H1 (cell line): ENCODE data around the gene ZNF143. TPM values are rescaled to one million over a fixed set of nuclear protein-coding genes. Genes with fewer than 3 reads are reported as not detected.

Experiments
- CTCF ChIA-PET: fragments of 300-600 bp; sonication (Branson Sonifier 250); formaldehyde crosslinking; loops from one replicate; lab custom pipeline; 2021; ENCODE audit not compliant: partially characterized antibody; lab: Charles Lee
- POLR2A ChIA-PET: fragments of 300-600 bp; sonication (Branson Sonifier 250); formaldehyde crosslinking; loops from one replicate; lab custom pipeline; 2021; ENCODE audit warnings: inconsistent platforms; ENCODE audit not compliant: partially characterized antibody; lab: Charles Lee
- DNase-seq, 2 experiments: peaks; one replicate each; pipeline versions ENCODE4 v3.0.0 to v3.0.0-alpha.2; 2010 to 2022; ENCODE audit warnings: low spot score in 2 of 2, low read depth in 1 of 2, mixed read lengths in 1 of 2
- FAIRE-seq: peaks from 2 replicates; lab custom pipeline; 2011; peaks lifted over from hg19 to GRCh38; lab: Jason Lieb, UNC
- H2AFZ ChIP-seq: 2 replicates; pipeline ENCODE4 v1.8.1; 2012; ENCODE audit warnings: low read length, inconsistent platforms
- H2AK5ac ChIP-seq: 2 replicates; pipeline ENCODE4 v1.6.1; 2013; ENCODE audit warnings: low read depth, low read length
- H2BK120ac ChIP-seq: replicated peaks from 2 replicates; pipeline ENCODE3; 2013; ENCODE audit warnings: low read depth, low read length, inconsistent platforms
- H2BK12ac ChIP-seq: 2 replicates; pipeline ENCODE4 v1.6.1; 2013; ENCODE audit warnings: low read depth, low read length
- H2BK15ac ChIP-seq: 2 replicates; pipeline ENCODE4 v1.6.1; 2013; ENCODE audit warnings: low read length
- H2BK20ac ChIP-seq: 2 replicates; pipeline ENCODE4 v1.6.1; 2013; ENCODE audit warnings: low read length
- H2BK5ac ChIP-seq: 2 replicates; pipeline ENCODE4 v1.6.1; 2013; ENCODE audit warnings: low read depth, low read length
- H3K14ac ChIP-seq: 2 replicates; pipeline ENCODE4 v1.6.1; 2013; ENCODE audit warnings: inconsistent platforms; ENCODE audit not compliant: insufficient read length
- H3K18ac ChIP-seq: 2 replicates; pipeline ENCODE4 v1.6.1; 2013; ENCODE audit warnings: low read length; ENCODE audit errors: extremely low read depth
- H3K23ac ChIP-seq: 2 replicates; pipeline ENCODE4 v1.6.1; 2013; ENCODE audit warnings: inconsistent platforms; ENCODE audit not compliant: insufficient read length
- H3K23me2 ChIP-seq: 2 replicates; pipeline ENCODE4 v1.6.1; 2013; ENCODE audit warnings: low read depth, low read length
- H3K27ac ChIP-seq: 2 replicates; pipeline ENCODE4 v1.6.1; 2011; ENCODE audit warnings: low read depth, low read length, inconsistent platforms
- H3K27me3 ChIP-seq, 4 experiments: replicated peaks in 1 of 4; 1 replicate in 1 of 4; 2 replicates in 3 of 4; pipeline versions ENCODE4 v1.6.1 to v1.8.1; 2011 to 2013; ENCODE audit warnings: low read length in 3 of 4, mild to moderate bottlenecking in 3 of 4, inconsistent platforms in 2 of 4, mixed read lengths in 2 of 4, moderate library complexity in 1 of 4; ENCODE audit not compliant: control insufficient read depth in 3 of 4, insufficient read depth in 3 of 4; ENCODE audit errors: extremely low read depth in 1 of 4
- H3K36me3 ChIP-seq, 4 experiments: 2 replicates each; pipeline versions ENCODE4 v1.6.1 to v1.8.1; 2011 to 2013; ENCODE audit warnings: mild to moderate bottlenecking in 4 of 4, low read length in 3 of 4, moderate library complexity in 2 of 4, control low read depth in 1 of 4, inconsistent platforms in 1 of 4; ENCODE audit not compliant: insufficient read depth in 4 of 4, control insufficient read depth in 2 of 4
- H3K4ac ChIP-seq: replicated peaks from 2 replicates; pipeline ENCODE3; 2013; ENCODE audit warnings: low read length, low read depth, mixed read lengths, inconsistent platforms; ENCODE audit not compliant: insufficient read length
- H3K4me1 ChIP-seq, 4 experiments: replicated peaks in 1 of 4; 1 replicate in 1 of 4; 2 replicates in 3 of 4; pipeline versions ENCODE4 v1.6.1 to v1.8.1; 2011 to 2013; ENCODE audit warnings: low read length in 3 of 4, inconsistent platforms in 2 of 4, mixed read lengths in 1 of 4; ENCODE audit not compliant: insufficient read depth in 4 of 4, control insufficient read depth in 3 of 4
- H3K4me2 ChIP-seq, 2 experiments: 2 replicates each; pipeline versions ENCODE4 v1.6.1 to v1.8.1; 2011 to 2013; ENCODE audit warnings: low read depth in 2 of 2, low read length in 2 of 2, control low read depth in 1 of 2, inconsistent platforms in 1 of 2, mild to moderate bottlenecking in 1 of 2; ENCODE audit not compliant: insufficient read depth in 1 of 2
- H3K4me3 ChIP-seq, 4 experiments: fragments of 200-600, 300-600 bp in 1 of 4; sonication (generic), shearing (Covaris generic), sonication (Bioruptor Twin) in 1 of 4; 2 replicates each; pipeline versions ENCODE4 v1.5.1 to v1.8.1; 2011 to 2016; ENCODE audit warnings: low read length in 4 of 4, low read depth in 3 of 4, control low read depth in 2 of 4, inconsistent platforms in 2 of 4, mild to moderate bottlenecking in 2 of 4, mixed read lengths in 1 of 4, moderate library complexity in 1 of 4; ENCODE audit not compliant: insufficient read depth in 2 of 4; ENCODE audit errors: extremely low read depth in 1 of 4
- H3K56ac ChIP-seq: replicated peaks from 2 replicates; pipeline ENCODE3; 2013; ENCODE audit warnings: low read depth, mild to moderate bottlenecking, mixed read lengths, low read length, inconsistent platforms; ENCODE audit not compliant: insufficient read length
- H3K79me1 ChIP-seq: 2 replicates; pipeline ENCODE4 v1.6.1; 2013; ENCODE audit warnings: low read depth, low read length, control low read depth
- H3K79me2 ChIP-seq, 2 experiments: 2 replicates each; pipeline versions ENCODE4 v1.6.1 to v1.8.1; 2012 to 2013; ENCODE audit warnings: low read length in 2 of 2, mild to moderate bottlenecking in 2 of 2, inconsistent platforms in 1 of 2; ENCODE audit not compliant: insufficient read depth in 2 of 2, control insufficient read depth in 1 of 2
- H3K9ac ChIP-seq, 4 experiments: replicated peaks in 1 of 4; 1 replicate in 1 of 4; 2 replicates in 3 of 4; pipeline versions ENCODE4 v1.6.1 to v1.8.1; 2011 to 2013; ENCODE audit warnings: low read depth in 3 of 4, low read length in 3 of 4, control low read depth in 2 of 4, mild to moderate bottlenecking in 2 of 4, moderate library complexity in 2 of 4, inconsistent platforms in 1 of 4; ENCODE audit errors: extremely low read depth in 1 of 4
- H3K9me3 ChIP-seq, 2 experiments: 2 replicates each; pipeline versions ENCODE4 v1.6.1 to v1.8.1; 2012 to 2013; ENCODE audit warnings: mild to moderate bottlenecking in 2 of 2, moderate library complexity in 2 of 2, control low read depth in 1 of 2, inconsistent platforms in 1 of 2, low read depth in 1 of 2, low read length in 1 of 2, mixed read lengths in 1 of 2; ENCODE audit not compliant: insufficient read depth in 2 of 2
- H4K20me1 ChIP-seq, 2 experiments: replicated peaks in 1 of 2; 2 replicates each; pipeline versions ENCODE3 to v1.8.1; 2011 to 2013; ENCODE audit warnings: inconsistent platforms in 2 of 2, low read length in 2 of 2, mild to moderate bottlenecking in 1 of 2; ENCODE audit not compliant: insufficient read depth in 2 of 2, control insufficient read depth in 1 of 2
- H4K5ac ChIP-seq: 2 replicates; pipeline ENCODE4 v1.6.1; 2013; ENCODE audit warnings: low read length, low read depth, mixed read lengths, inconsistent platforms; ENCODE audit not compliant: insufficient read length
- H4K8ac ChIP-seq: 2 replicates; pipeline ENCODE4 v1.8.0; 2013; ENCODE audit warnings: mild to moderate bottlenecking, moderate library complexity, low read length, inconsistent platforms; ENCODE audit not compliant: insufficient read depth; ENCODE audit errors: extremely low read depth
- H4K91ac ChIP-seq: replicated peaks from 2 replicates; pipeline ENCODE3; 2013; ENCODE audit warnings: low read length, mixed read lengths, inconsistent platforms; ENCODE audit not compliant: insufficient read length
- ASH2L ChIP-seq: fragments of 200-600, 300-600 bp; sonication (generic); IDR thresholded peaks from one replicate; pipeline ENCODE4 v1.7.1; 2017; ENCODE audit warnings: low read length
- CREB1 ChIP-seq: IDR thresholded peaks from 2 replicates; pipeline ENCODE4 v1.6.1; 2012; ENCODE audit warnings: inconsistent platforms
- EP300 ChIP-seq, 2 experiments: IDR thresholded peaks; 1 replicate in 1 of 2; 2 replicates in 1 of 2; pipeline ENCODE4 v1.6.1; 2011 to 2012; ENCODE audit warnings: low read depth in 2 of 2, low read length in 2 of 2, mild to moderate bottlenecking in 2 of 2, borderline replicate concordance in 1 of 2, inconsistent platforms in 1 of 2, moderate library complexity in 1 of 2
- JUN ChIP-seq: IDR thresholded peaks from 2 replicates; pipeline ENCODE4 v1.6.1; 2011; ENCODE audit warnings: low read depth, mild to moderate bottlenecking, improper control_type of control experiment, low read length
- MAFK ChIP-seq: IDR thresholded peaks from 2 replicates; pipeline ENCODE4 v1.6.1; 2012; ENCODE audit warnings: low read depth, mild to moderate bottlenecking, improper control_type of control experiment, low read length
- POLR2A ChIP-seq, 2 experiments: IDR thresholded peaks; 1 replicate in 1 of 2; 2 replicates in 1 of 2; pipeline ENCODE4 v1.6.1; 2011; ENCODE audit warnings: low read depth in 2 of 2, low read length in 2 of 2, mild to moderate bottlenecking in 2 of 2; ENCODE audit errors: control extremely low read depth in 1 of 2
- RNF2 ChIP-seq: fragments of 200-900, 300-1000 bp; sonication (generic); IDR thresholded peaks from 2 replicates; pipeline ENCODE4 v1.7.1; 2016; ENCODE audit warnings: borderline replicate concordance, low read depth, mild to moderate bottlenecking, antibody characterized with exemption, low read length; ENCODE audit not compliant: poor library complexity, severe bottlenecking; ENCODE audit errors: missing control alignments
- SAP30 ChIP-seq: fragments of 300-600 bp; sonication (generic); IDR thresholded peaks from 2 replicates; pipeline ENCODE4 v1.7.1; 2012; ENCODE audit warnings: low read length, moderate library complexity, mild to moderate bottlenecking, inconsistent platforms; ENCODE audit not compliant: insufficient read depth, insufficient replicate concordance
- SP1 ChIP-seq: IDR thresholded peaks from 2 replicates; pipeline ENCODE4 v1.6.1; 2011; ENCODE audit warnings: low read depth, low read length
- TCF12 ChIP-seq: IDR thresholded peaks from 2 replicates; pipeline ENCODE4 v1.6.1; 2011; ENCODE audit warnings: low read depth, mild to moderate bottlenecking, low read length
- WGBS, 2 experiments: shearing (Covaris generic) in 1 of 2; methylation state at CpG; one replicate each; pipeline versions ENCODE4 v1.1.6 to v1.1.7; 2013 to 2015; ENCODE audit warnings: low lambda C conversion rate in 2 of 2, mixed read lengths in 2 of 2, inconsistent platforms in 1 of 2, low coverage in 1 of 2, missing lambda C conversion rate in 1 of 2; ENCODE audit not compliant: insufficient replicate concordance in 2 of 2, insufficient coverage in 1 of 2, insufficient read length in 1 of 2; ENCODE audit errors: extremely low coverage in 1 of 2, missing lambda C conversion rate in 1 of 2; 5-methylcytosine and 5-hydroxymethylcytosine counted together
- polyA plus RNA-seq, 7 experiments: library from polyadenylated mRNA; depleted of rRNA in 3 of 7; stranded (reverse) in 5 of 7; unstranded in 2 of 7; fragments of >200 nt in 5 of 7; fragments of 200-250 nt in 2 of 7; gene quantifications; 1 replicate in 5 of 7; 2 replicates in 1 of 7; 4 replicates in 1 of 7; pipeline versions ENCODE4 v1.2.1 to v1.2.3, GENCODE V29; 2011 to 2013; ENCODE audit warnings: missing spikeins in 2 of 7, mixed read lengths in 2 of 7
- total RNA-seq: library from RNA; stranded (reverse); fragmentation: NEBNext Ultra II Directional; extraction: Animal tissue kit (Norgen Biotek cat#: 25700); gene quantifications from 2 replicates; pipeline ENCODE4 v1.2.1, GENCODE V29; 2021
- TF ChIP-seq, protein P1 (sequence below): IDR thresholded peaks from 2 replicates; pipeline ENCODE4 v1.6.1; 2012; ENCODE audit warnings: inconsistent platforms

ZNF143 gene
- total and polyA plus RNA-seq, 2 of the 8 experiments (the other 6 are each of a cell fraction or from before 2014, with no cell fraction given): 43.0 to 69.2 TPM

DNA sequence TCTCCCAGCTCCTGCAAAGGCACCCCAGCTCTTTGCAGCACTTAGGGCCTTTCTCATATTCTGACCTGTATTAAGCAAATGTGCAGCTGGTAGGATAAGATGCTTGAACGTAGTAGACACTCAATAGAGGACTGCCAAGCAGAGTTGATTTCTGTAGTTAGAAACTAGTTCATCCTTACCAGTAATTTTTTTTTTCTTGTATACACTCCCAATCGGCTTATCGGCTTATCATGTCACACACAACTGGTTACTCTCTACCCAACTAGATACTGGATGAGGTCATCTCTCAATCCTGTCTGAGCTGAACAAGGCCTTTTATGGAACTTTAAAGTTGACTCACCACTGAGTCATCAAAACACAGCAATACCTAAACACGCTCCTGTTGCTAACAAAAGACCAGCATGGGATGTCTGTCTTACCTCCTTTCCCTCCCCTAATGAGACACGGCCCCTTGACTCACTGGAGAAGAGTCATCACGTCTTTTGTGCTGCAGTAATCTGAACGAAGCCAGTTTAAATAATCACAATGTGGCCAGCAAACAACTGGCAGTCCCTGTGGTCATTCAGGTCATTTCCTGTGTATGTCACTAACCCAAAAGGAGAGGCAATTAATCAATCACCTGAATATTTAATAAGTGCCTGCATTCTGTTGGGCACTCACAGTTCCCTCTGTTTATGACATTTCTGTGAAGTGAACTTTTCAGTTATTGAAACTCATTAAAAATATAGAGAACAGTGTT is 105.2 kb downstream of the ZNF143 start:
- H3K79me1 ChIP-seq: no peaks in the 10 kb centered on the region
- H3K9ac ChIP-seq: peak overlapping the region in 1 of 4 experiments; percentile 47; a peak in 4 of 7 replicates
- H4K91ac ChIP-seq: no peak overlapping the region
- ChIA-PET POLR2A (interaction anchor here (0.9 to 1.7 kb wide), 4 partner anchors 9 to 182 kb away, joined by 3 to 5 read pairs (median 4); partner anchors contain the start of gene IPO7), CTCF (interaction anchor here (0.5 to 1.6 kb wide), 5 partner anchors 10 to 109 kb away, joined by 3 to 7 read pairs (median 4); no protein-coding TSS in a partner anchor)
- H2BK120ac ChIP-seq: peak overlapping the region; percentile 44
- no peak overlapping the region for H3K14ac ChIP-seq
- no peaks in the 10 kb centered on the region for H3K9me3 ChIP-seq
- H3K23ac ChIP-seq: no peak overlapping the region
- no peak overlapping the region for H3K18ac ChIP-seq
- peak overlapping the region; percentile 59; the same call in 1 of the 2 replicates for H3K27ac ChIP-seq
- peak overlapping the region; percentile 20; the same call in 1 of the 2 replicates for H2BK5ac ChIP-seq
- H3K4me1 ChIP-seq: peaks cover 5 to 19% (median 13%) of the 10 kb centered on the region in 4 experiments
- peak overlapping the region; percentile 89; the same call in 1 of the 2 replicates for H2BK12ac ChIP-seq
- H3K56ac ChIP-seq: no peak overlapping the region
- H4K20me1 ChIP-seq: no peaks in the 10 kb centered on the region
- H2BK15ac ChIP-seq: no peak overlapping the region
- WGBS, 2 experiments: 35% methylated on average over 7 of the region's 7 CpGs; no CpG with 5 or more reads in 1 of the 2 experiments
- H3K4me2 ChIP-seq: peak overlapping the region in 1 of 2 experiments; percentile 28; a peak in 2 of 4 replicates
- H4K5ac ChIP-seq: no peak overlapping the region
- no peak overlapping the region for H3K4me3 ChIP-seq
- FAIRE-seq (no peak), DNase-seq (peak in 1 of 2 experiments; percentile 60)
- no peak overlapping the region for H2BK20ac ChIP-seq
- no peaks in the 10 kb centered on the region; a peak in 2 of 7 replicates for H3K27me3 ChIP-seq
- H2AFZ ChIP-seq: peak overlapping the region; percentile 1; the same call in 1 of the 2 replicates
- H3K4ac ChIP-seq: no peak overlapping the region
- H2AK5ac ChIP-seq: no peak overlapping the region; the same call in 1 of the 2 replicates
- H3K79me2 ChIP-seq: no peaks in the 10 kb centered on the region
- H3K23me2 ChIP-seq: no peaks in the 10 kb centered on the region
- no peak overlapping the region for H4K8ac ChIP-seq
- H3K36me3 ChIP-seq: no peaks in the 10 kb centered on the region
- TF ChIP-seq POLR2A (IDR thresholded peaks at IDR 0.05; ENCODE audit: control extremely low read depth in 1 of 2, low read depth in 2 of 2, low read length in 2 of 2): peak in 1 of 2 experiments; percentile 40; a peak in 1 of 3 replicates
- TF ChIP-seq ASH2L: no peak
- peak; percentile 80 for TF ChIP-seq MAFK
- TF ChIP-seq SAP30: no peak
- TF ChIP-seq SP1: peak; percentile 38; the same call in 1 of the 2 replicates
- TF ChIP-seq, protein P1, sequence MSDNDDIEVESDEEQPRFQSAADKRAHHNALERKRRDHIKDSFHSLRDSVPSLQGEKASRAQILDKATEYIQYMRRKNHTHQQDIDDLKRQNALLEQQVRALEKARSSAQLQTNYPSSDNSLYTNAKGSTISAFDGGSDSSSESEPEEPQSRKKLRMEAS: peak; percentile 48; the same call in 1 of the 2 replicates
- TF ChIP-seq RNF2: no peak
- peak in 1 of 2 experiments; percentile 92; a peak in 2 of 3 replicates for TF ChIP-seq EP300 (IDR thresholded peaks at IDR 0.05; ENCODE audit: borderline replicate concordance in 1 of 2, low read depth in 2 of 2, low read length in 2 of 2)
- TF ChIP-seq TCF12: no peak
- TF ChIP-seq JUN: peak; percentile 96
- TF ChIP-seq CREB1: peak; percentile 70
